ENCODE data around the gene HIPK3. TPM values are rescaled to one million over a fixed set of nuclear protein-coding genes. Genes with fewer than 3 reads are reported as not detected.

HIPK3 gene
- total and polyA plus RNA-seq, 9 of the 15 experiments (the other 6 are each of a cell fraction or from before 2014, with no cell fraction given), result 2.3 to 19.6 (median 7.5) TPM

DNA sequence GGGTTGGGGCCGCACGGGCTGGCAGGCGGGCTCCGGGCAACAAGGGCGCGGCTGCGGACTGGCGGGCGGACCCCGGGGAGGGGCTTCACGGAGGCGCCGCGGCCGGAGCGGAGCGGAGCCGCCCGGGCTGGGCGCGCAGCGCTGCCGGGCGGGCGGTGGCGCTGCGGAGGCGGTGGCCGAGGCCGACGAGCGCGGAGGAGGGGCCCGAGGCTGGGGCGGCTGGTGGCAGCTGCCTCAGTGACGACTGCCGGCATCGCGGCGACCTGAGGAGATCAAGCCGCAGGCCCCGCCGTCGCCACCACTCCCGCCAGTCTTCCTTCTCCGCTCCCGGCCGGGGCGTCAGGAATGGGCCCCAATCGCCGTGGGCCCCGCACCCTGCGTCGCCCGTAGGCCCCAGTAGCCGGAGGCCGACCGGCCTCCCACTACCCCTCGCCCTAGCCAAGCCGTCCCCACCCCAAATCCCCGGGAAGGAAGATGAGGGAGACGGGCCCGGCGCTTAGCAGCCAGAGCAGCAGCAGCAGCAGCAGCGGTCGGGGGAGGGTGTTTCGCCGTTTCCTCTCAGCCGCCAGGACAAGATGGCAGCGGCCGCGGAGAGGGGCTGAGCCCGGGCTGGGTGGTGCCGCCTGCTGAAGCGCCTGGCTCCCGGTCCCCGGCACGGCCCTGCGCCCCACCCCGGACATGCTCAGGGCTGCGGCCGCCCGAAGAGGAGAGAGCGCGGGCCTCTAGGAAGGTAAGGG lies at the start of gene HIPK3 (continued):
- TF ChIP-seq ZNF174 (CRISPR knock-in tag; IDR thresholded peaks at IDR 0.05), result no peak
- TF ChIP-seq, protein P1, sequence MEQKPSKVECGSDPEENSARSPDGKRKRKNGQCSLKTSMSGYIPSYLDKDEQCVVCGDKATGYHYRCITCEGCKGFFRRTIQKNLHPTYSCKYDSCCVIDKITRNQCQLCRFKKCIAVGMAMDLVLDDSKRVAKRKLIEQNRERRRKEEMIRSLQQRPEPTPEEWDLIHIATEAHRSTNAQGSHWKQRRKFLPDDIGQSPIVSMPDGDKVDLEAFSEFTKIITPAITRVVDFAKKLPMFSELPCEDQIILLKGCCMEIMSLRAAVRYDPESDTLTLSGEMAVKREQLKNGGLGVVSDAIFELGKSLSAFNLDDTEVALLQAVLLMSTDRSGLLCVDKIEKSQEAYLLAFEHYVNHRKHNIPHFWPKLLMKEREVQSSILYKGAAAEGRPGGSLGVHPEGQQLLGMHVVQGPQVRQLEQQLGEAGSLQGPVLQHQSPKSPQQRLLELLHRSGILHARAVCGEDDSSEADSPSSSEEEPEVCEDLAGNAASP (IDR thresholded peaks at IDR 0.05), result no peak
- TF ChIP-seq ZNF41 (CRISPR knock-in tag; conservative IDR thresholded peaks at IDR 0.05), result no peak
- TF ChIP-seq ZNF3 (CRISPR knock-in tag; IDR thresholded peaks at IDR 0.05), result no peak
- peak in 1 of 2 experiments; percentile 61; a peak in 1 of 4 replicates for TF ChIP-seq TEAD1 (CRISPR knock-in tag; IDR thresholded peaks at IDR 0.05)
- no peak for TF ChIP-seq NUFIP1 (IDR thresholded peaks at IDR 0.05; ENCODE audit: partially characterized antibody)
- TF ChIP-seq GATAD2B (IDR thresholded peaks at IDR 0.05; ENCODE audit: borderline replicate concordance), result peak; percentile 94
- TF ChIP-seq ELF1 (tag; IDR thresholded peaks at IDR 0.05), result 0 out of 2 replicates have a peak, but pooled peaks have one; percentile 42
- TF ChIP-seq MEF2D (tag; conservative IDR thresholded peaks at IDR 0.05; ENCODE audit: low read depth), result no peak
- no peak for TF ChIP-seq BMI1 (IDR thresholded peaks at IDR 0.05; ENCODE audit: low read length)
- TF ChIP-seq, protein P2, sequence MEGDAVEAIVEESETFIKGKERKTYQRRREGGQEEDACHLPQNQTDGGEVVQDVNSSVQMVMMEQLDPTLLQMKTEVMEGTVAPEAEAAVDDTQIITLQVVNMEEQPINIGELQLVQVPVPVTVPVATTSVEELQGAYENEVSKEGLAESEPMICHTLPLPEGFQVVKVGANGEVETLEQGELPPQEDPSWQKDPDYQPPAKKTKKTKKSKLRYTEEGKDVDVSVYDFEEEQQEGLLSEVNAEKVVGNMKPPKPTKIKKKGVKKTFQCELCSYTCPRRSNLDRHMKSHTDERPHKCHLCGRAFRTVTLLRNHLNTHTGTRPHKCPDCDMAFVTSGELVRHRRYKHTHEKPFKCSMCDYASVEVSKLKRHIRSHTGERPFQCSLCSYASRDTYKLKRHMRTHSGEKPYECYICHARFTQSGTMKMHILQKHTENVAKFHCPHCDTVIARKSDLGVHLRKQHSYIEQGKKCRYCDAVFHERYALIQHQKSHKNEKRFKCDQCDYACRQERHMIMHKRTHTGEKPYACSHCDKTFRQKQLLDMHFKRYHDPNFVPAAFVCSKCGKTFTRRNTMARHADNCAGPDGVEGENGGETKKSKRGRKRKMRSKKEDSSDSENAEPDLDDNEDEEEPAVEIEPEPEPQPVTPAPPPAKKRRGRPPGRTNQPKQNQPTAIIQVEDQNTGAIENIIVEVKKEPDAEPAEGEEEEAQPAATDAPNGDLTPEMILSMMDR (IDR thresholded peaks at IDR 0.05 in 2 of 3, conservative IDR thresholded peaks at IDR 0.05 in 1 of 3; ENCODE audit: insufficient read depth in 2 of 3, low read depth in 1 of 3, low read length in 3 of 3), result peak; percentile 8 to 56 (median 49); a peak in 3 of 6 replicates
- TF ChIP-seq, protein P3, sequence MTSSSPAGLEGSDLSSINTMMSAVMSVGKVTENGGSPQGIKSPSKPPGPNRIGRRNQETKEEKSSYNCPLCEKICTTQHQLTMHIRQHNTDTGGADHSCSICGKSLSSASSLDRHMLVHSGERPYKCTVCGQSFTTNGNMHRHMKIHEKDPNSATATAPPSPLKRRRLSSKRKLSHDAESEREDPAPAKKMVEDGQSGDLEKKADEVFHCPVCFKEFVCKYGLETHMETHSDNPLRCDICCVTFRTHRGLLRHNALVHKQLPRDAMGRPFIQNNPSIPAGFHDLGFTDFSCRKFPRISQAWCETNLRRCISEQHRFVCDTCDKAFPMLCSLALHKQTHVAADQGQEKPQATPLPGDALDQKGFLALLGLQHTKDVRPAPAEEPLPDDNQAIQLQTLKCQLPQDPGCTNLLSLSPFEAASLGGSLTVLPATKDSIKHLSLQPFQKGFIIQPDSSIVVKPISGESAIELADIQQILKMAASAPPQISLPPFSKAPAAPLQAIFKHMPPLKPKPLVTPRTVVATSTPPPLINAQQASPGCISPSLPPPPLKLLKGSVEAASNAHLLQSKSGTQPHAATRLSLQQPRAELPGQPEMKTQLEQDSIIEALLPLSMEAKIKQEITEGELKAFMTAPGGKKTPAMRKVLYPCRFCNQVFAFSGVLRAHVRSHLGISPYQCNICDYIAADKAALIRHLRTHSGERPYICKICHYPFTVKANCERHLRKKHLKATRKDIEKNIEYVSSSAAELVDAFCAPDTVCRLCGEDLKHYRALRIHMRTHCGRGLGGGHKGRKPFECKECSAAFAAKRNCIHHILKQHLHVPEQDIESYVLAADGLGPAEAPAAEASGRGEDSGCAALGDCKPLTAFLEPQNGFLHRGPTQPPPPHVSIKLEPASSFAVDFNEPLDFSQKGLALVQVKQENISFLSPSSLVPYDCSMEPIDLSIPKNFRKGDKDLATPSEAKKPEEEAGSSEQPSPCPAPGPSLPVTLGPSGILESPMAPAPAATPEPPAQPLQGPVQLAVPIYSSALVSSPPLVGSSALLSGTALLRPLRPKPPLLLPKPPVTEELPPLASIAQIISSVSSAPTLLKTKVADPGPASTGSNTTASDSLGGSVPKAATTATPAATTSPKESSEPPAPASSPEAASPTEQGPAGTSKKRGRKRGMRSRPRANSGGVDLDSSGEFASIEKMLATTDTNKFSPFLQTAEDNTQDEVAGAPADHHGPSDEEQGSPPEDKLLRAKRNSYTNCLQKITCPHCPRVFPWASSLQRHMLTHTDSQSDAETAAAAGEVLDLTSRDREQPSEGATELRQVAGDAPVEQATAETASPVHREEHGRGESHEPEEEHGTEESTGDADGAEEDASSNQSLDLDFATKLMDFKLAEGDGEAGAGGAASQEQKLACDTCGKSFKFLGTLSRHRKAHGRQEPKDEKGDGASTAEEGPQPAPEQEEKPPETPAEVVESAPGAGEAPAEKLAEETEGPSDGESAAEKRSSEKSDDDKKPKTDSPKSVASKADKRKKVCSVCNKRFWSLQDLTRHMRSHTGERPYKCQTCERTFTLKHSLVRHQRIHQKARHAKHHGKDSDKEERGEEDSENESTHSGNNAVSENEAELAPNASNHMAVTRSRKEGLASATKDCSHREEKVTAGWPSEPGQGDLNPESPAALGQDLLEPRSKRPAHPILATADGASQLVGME (CRISPR knock-in tag; IDR thresholded peaks at IDR 0.05), result no peak
- TF ChIP-seq PHF8 (IDR thresholded peaks at IDR 0.05; ENCODE audit: borderline replicate concordance, low read length), result peak; percentile 85
- TF ChIP-seq, protein P4, sequence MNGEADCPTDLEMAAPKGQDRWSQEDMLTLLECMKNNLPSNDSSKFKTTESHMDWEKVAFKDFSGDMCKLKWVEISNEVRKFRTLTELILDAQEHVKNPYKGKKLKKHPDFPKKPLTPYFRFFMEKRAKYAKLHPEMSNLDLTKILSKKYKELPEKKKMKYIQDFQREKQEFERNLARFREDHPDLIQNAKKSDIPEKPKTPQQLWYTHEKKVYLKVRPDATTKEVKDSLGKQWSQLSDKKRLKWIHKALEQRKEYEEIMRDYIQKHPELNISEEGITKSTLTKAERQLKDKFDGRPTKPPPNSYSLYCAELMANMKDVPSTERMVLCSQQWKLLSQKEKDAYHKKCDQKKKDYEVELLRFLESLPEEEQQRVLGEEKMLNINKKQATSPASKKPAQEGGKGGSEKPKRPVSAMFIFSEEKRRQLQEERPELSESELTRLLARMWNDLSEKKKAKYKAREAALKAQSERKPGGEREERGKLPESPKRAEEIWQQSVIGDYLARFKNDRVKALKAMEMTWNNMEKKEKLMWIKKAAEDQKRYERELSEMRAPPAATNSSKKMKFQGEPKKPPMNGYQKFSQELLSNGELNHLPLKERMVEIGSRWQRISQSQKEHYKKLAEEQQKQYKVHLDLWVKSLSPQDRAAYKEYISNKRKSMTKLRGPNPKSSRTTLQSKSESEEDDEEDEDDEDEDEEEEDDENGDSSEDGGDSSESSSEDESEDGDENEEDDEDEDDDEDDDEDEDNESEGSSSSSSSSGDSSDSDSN (IDR thresholded peaks at IDR 0.05; ENCODE audit: borderline replicate concordance in 1 of 2, low read depth in 2 of 2, low read length in 2 of 2), result peak in 1 of 2 experiments; percentile 95; a peak in 1 of 4 replicates
- TF ChIP-seq GTF2E2 (tag; IDR thresholded peaks at IDR 0.05), result no peak
- TF ChIP-seq NR1H2 (CRISPR knock-in tag; IDR thresholded peaks at IDR 0.05), result no peak
